ENCODE data around the gene PDGFRB. TPM values are rescaled to one million over a fixed set of nuclear protein-coding genes. Genes with fewer than 3 reads are reported as not detected.

PDGFRB gene
- total and polyA plus RNA-seq, 9 of the 15 experiments (the other 6 are each of a cell fraction or from before 2014, with no cell fraction given), result 0.01 to 1.5 (median 0.09) TPM; not detected in 3

- no peak for TF ChIP-seq NR3C1 (CRISPR knock-in tag; IDR thresholded peaks at IDR 0.05)
- TF ChIP-seq BCL6 (CRISPR knock-in tag; IDR thresholded peaks at IDR 0.05), result no peak
- no peak for TF ChIP-seq CEBPG (CRISPR knock-in tag; IDR thresholded peaks at IDR 0.05)
- no peak for TF ChIP-seq CEBPG (tag; conservative IDR thresholded peaks at IDR 0.05 in 1 of 2, IDR thresholded peaks at IDR 0.05 in 1 of 2)
- TF ChIP-seq CBX8 (IDR thresholded peaks at IDR 0.05; ENCODE audit: borderline replicate concordance, extremely low read depth, low read depth, low read length, poor library complexity, severe bottlenecking), result no peak
- no peak for TF ChIP-seq RBM15 (IDR thresholded peaks at IDR 0.05; ENCODE audit: insufficient read depth, low read length)
- TF ChIP-seq HMGN3 (IDR thresholded peaks at IDR 0.05; ENCODE audit: borderline replicate concordance, extremely low read depth, insufficient read length, low read depth, low read length), result no peak
- TF ChIP-seq RBM22 (IDR thresholded peaks at IDR 0.05; ENCODE audit: low read depth, low read length, poor library complexity, severe bottlenecking), result no peak
- TF ChIP-seq, protein P1, sequence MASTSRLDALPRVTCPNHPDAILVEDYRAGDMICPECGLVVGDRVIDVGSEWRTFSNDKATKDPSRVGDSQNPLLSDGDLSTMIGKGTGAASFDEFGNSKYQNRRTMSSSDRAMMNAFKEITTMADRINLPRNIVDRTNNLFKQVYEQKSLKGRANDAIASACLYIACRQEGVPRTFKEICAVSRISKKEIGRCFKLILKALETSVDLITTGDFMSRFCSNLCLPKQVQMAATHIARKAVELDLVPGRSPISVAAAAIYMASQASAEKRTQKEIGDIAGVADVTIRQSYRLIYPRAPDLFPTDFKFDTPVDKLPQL (IDR thresholded peaks at IDR 0.05; ENCODE audit: extremely low read depth, insufficient read length), result no peak
- TF ChIP-seq PBX2 (CRISPR knock-in tag; IDR thresholded peaks at IDR 0.05; ENCODE audit: low read depth), result no peak
- TF ChIP-seq PBX2 (tag; conservative IDR thresholded peaks at IDR 0.05; ENCODE audit: low read depth), result no peak
- 38% methylated on average over 6 of the region's 6 CpGs for WGBS (ENCODE audit: insufficient coverage, low coverage, missing lambda C conversion rate)
- peaks cover 26 to 31% of the 10 kb centered on the region in 2 experiments for H3K4me1 ChIP-seq (replicated peaks in 1 of 2; ENCODE audit: control insufficient read depth in 2 of 2, insufficient read depth in 2 of 2, low read length in 2 of 2)
- no peak overlapping the region for H2AFZ ChIP-seq (ENCODE audit: low read depth, low read length)
- ChIA-PET POLR2A (interaction anchor here (0.6 kb wide), 1 partner anchor 57 kb away, joined by 3 read pairs; no protein-coding TSS in a partner anchor), CTCF (ENCODE audit: low intra/inter-chr PET ratio) (no interaction called here)
- BruUV-seq (replicated peaks), result no TSS peak
- H3K9me3 ChIP-seq (replicated peaks; ENCODE audit: control insufficient read depth, insufficient read depth, low read depth, low read length), result no peaks in the 10 kb centered on the region
- ATAC-seq, result no peak
- no peak overlapping the region for H3K4me3 ChIP-seq
- H3K9ac ChIP-seq (ENCODE audit: insufficient read depth in 1 of 2, low read depth in 2 of 2, low read length in 2 of 2), result no peak overlapping the region
- no peak overlapping the region for H3K27ac ChIP-seq (ENCODE audit: extremely low read depth, low read depth, low read length)
- in situ Hi-C loops (cut with MboI), result no loop called here
- H3K36me3 ChIP-seq (ENCODE audit: control insufficient read depth, insufficient read depth, low read length), result no peaks in the 10 kb centered on the region
- intact Hi-C loops (cut with micrococcal nuclease), result no loop called here
- H4K20me1 ChIP-seq (replicated peaks; ENCODE audit: control insufficient read depth, insufficient read depth, low read length), result no peaks in the 10 kb centered on the region; the same call in 1 of the 2 replicates
- no peak overlapping the region for H3K4me2 ChIP-seq (ENCODE audit: insufficient read depth, low read length)
- FAIRE-seq, result no peak
- peaks cover 11 to 31% of the 10 kb centered on the region in 2 experiments; a peak in 4 of 5 replicates for H3K27me3 ChIP-seq (ENCODE audit: control insufficient read depth in 2 of 2, insufficient read depth in 2 of 2, low read length in 2 of 2)
- H3K79me2 ChIP-seq (ENCODE audit: control insufficient read depth, insufficient read depth, low read length), result no peaks in the 10 kb centered on the region
- DNase-seq (ENCODE audit: extremely low read depth in 1 of 4, low spot score in 3 of 4), result no peak
- H3K9me1 ChIP-seq (ENCODE audit: control insufficient read depth, insufficient read depth, low read length), result no peaks in the 10 kb centered on the region
Measured at GRCh38 chr5:150139334-150139733, 16.3 kb downstream of the PDGFRB start.
